Liver (tissue), 9 donors: Measurements from ENCODE around the gene APOA5. TPM values are rescaled to one million over a fixed set of nuclear protein-coding genes. Genes with fewer than 3 reads are reported as not detected.

Experiments
- DNase-seq: peaks from one replicate; pipeline ENCODE4 v3.0.0-alpha.2; 2017; ENCODE audit warnings: low spot score
- H3K27ac ChIP-seq, 2 donors: one replicate each; pipeline ENCODE4 v1.7.0; 2013; ENCODE audit warnings: inconsistent platforms in 2 of 2, low read length in 2 of 2, control low read depth in 1 of 2, low read depth in 1 of 2, mild to moderate bottlenecking in 1 of 2
- H3K27me3 ChIP-seq, 4 donors: one replicate each; pipeline versions ENCODE4 v1.6.1 to v1.7.0; 2013; ENCODE audit warnings: low read length in 3 of 4, inconsistent platforms in 1 of 4, mild to moderate bottlenecking in 1 of 4, moderate library complexity in 1 of 4; ENCODE audit not compliant: control insufficient read depth in 4 of 4, insufficient read depth in 4 of 4
- H3K36me3 ChIP-seq, 4 donors: one replicate each; pipeline versions ENCODE4 v1.6.1 to v1.7.0; 2013; ENCODE audit warnings: low read length in 3 of 4, mild to moderate bottlenecking in 3 of 4, low read depth in 1 of 4, moderate library complexity in 1 of 4; ENCODE audit not compliant: control insufficient read depth in 4 of 4, insufficient read depth in 3 of 4
- H3K4me1 ChIP-seq, 4 donors: one replicate each; pipeline versions ENCODE4 v1.6.1 to v1.7.0; 2013; ENCODE audit warnings: low read length in 3 of 4, mild to moderate bottlenecking in 3 of 4, moderate library complexity in 1 of 4; ENCODE audit not compliant: control insufficient read depth in 4 of 4, insufficient read depth in 4 of 4
- H3K4me3 ChIP-seq, 3 donors: one replicate each; pipeline versions ENCODE4 v1.6.1 to v1.7.0; 2013; ENCODE audit warnings: low read length in 3 of 3, control low read depth in 1 of 3, low read depth in 1 of 3, mild to moderate bottlenecking in 1 of 3
- H3K9ac ChIP-seq, 2 donors: one replicate each; pipeline ENCODE4 v1.7.0; 2013; ENCODE audit warnings: low read length in 2 of 2, mild to moderate bottlenecking in 2 of 2, moderate library complexity in 2 of 2, control low read depth in 1 of 2, low read depth in 1 of 2
- H3K9me3 ChIP-seq, 4 donors: one replicate each; pipeline versions ENCODE4 v1.6.1 to v1.7.0; 2013; ENCODE audit warnings: low read length in 3 of 4; ENCODE audit not compliant: control insufficient read depth in 4 of 4
- EGR1 ChIP-seq, 2 donors: IDR thresholded peaks; 2 replicates each; pipeline ENCODE4 v1.6.1; 2016 to 2018; ENCODE audit warnings: antibody characterized with exemption in 2 of 2, low read depth in 2 of 2
- FOXA1 ChIP-seq: IDR thresholded peaks from 2 replicates; pipeline ENCODE4 v1.6.1; 2016; ENCODE audit warnings: antibody characterized with exemption
- FOXA2 ChIP-seq: IDR thresholded peaks from 2 replicates; pipeline ENCODE4 v1.6.1; 2016; ENCODE audit warnings: antibody characterized with exemption
- GABPA ChIP-seq, 2 donors: IDR thresholded peaks in 1 of 2; conservative IDR thresholded peaks in 1 of 2; 2 replicates each; pipeline ENCODE4 v1.6.1; 2016; ENCODE audit warnings: antibody characterized with exemption in 2 of 2, mild to moderate bottlenecking in 1 of 2, moderate library complexity in 1 of 2
- HNF4A ChIP-seq, 2 donors: conservative IDR thresholded peaks; 2 replicates each; pipeline ENCODE4 v1.6.1; 2016; ENCODE audit warnings: antibody characterized with exemption in 2 of 2, mild to moderate bottlenecking in 2 of 2
- HNF4G ChIP-seq: IDR thresholded peaks from 2 replicates; pipeline ENCODE4 v1.6.1; 2016; ENCODE audit warnings: antibody characterized with exemption
- RAD21 ChIP-seq, 2 donors: IDR thresholded peaks; 2 replicates each; pipeline ENCODE4 v1.6.1; 2016; ENCODE audit warnings: antibody characterized with exemption in 2 of 2, mild to moderate bottlenecking in 2 of 2
- RXRA ChIP-seq, 2 donors: IDR thresholded peaks; 2 replicates each; pipeline ENCODE4 v1.6.1; 2017 to 2018; ENCODE audit warnings: antibody characterized with exemption in 2 of 2, mild to moderate bottlenecking in 1 of 2
- SP1 ChIP-seq: IDR thresholded peaks from 2 replicates; pipeline ENCODE4 v1.6.1; 2018; ENCODE audit warnings: antibody characterized with exemption, mild to moderate bottlenecking
- TAF1 ChIP-seq: conservative IDR thresholded peaks from 2 replicates; pipeline ENCODE4 v1.6.1; 2016; ENCODE audit warnings: antibody characterized with exemption, mild to moderate bottlenecking
- YY1 ChIP-seq: IDR thresholded peaks from 2 replicates; pipeline ENCODE4 v1.6.1; 2016; ENCODE audit warnings: antibody characterized with exemption, mild to moderate bottlenecking
- WGBS: extraction: QIAGEN DNeasy Blood & Tissue Kit; methylation state at CpG from one replicate; pipeline ENCODE4 v1.1.7; 2013; 5-methylcytosine and 5-hydroxymethylcytosine counted together
- polyA plus RNA-seq, 2 donors: library from polyadenylated mRNA; stranded (reverse) in 1 of 2; unstranded in 1 of 2; fragments of 200-250 nt in 1 of 2; fragments of >200 nt in 1 of 2; fragmentation: Nextera tagmentation in 1 of 2; extraction: Ambion mirVana in 1 of 2; gene quantifications; one replicate each; pipeline versions ENCODE4 v1.2.1 to v1.2.3, GENCODE V29; 2013 to 2015
- total RNA-seq, 2 donors: library from RNA; depleted of rRNA; stranded (reverse); fragments of >200 nt; gene quantifications; one replicate each; pipeline ENCODE4 v1.2.3, GENCODE V29; 2014
- TF ChIP-seq, protein P1 (sequence below): IDR thresholded peaks from 2 replicates; pipeline ENCODE4 v1.6.1; 2016; ENCODE audit warnings: antibody characterized with exemption
- TF ChIP-seq, protein P2 (sequence below): IDR thresholded peaks from 2 replicates; pipeline ENCODE4 v1.6.1; 2016; ENCODE audit warnings: antibody characterized with exemption, mild to moderate bottlenecking
- TF ChIP-seq, protein P3 (sequence below): IDR thresholded peaks from 2 replicates; pipeline ENCODE4 v1.6.1; 2016; ENCODE audit warnings: antibody characterized with exemption
- TF ChIP-seq, protein P4 (sequence below): fragments of 150-350 bp; IDR thresholded peaks from 2 replicates; pipeline ENCODE4 v1.5.1; 2017; ENCODE audit warnings: improper control_type of control experiment, low read depth, low read length; ENCODE audit not compliant: missing input control
- TF ChIP-seq, protein P5 (sequence below): IDR thresholded peaks from 2 replicates; pipeline ENCODE4 v1.6.1; 2016; ENCODE audit warnings: antibody characterized with exemption
- donor health status: healthy.
- donor health status: healthy.
- donor health status: healthy.
- donor health status: healthy.
- donor health status: healthy.

The APOA5 gene
- total and polyA plus RNA-seq, 4 donors, result 7.3 to 1,045 (median 739) TPM

DNA sequence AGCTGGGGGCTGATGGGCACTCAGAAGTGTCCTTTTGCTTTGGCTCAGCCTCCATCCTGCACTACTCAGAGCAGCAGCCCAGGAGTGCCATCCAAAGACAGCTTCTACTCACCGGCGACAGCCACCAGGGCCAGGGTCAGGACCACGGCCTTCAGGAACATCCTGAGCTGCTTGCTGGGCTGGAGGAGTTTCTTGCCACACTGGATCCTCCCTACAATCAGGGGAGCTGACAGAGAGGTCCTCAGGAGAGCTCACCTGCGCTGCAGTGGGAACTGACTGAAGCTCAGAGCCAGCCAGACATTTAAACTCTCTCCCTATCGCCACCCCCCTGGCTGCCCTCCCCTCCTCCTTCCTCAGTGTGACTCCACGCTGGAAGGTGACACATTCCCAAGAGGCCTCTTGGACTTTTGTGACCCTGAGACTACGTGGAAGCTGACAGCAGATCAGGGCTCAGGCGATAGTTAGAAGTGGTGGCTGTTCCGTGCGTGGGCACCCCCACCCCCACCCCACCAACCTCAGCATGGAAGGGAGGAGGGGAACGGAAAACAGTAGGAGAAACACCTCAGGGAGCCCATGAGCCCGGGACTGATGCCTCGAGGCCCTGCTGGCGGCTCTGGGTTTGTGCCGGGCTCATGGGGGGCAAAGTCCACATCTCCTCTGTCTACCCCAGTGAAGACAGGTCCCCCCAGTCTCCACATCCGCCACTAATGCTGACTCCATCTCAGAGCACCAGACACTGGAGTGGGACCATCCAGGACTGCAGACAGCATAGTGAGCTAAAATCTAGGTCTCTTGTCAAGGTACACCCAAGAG lies 31.6 kb upstream of the APOA5 start, which contains the start of gene APOA4:
TSS of gene APOA4 (minus strand) at position 274 of the 813 bp plus-strand sequence. CDS start at position 161, 113 bp downstream.
- no peak within 1 kb of the TSS for H3K9ac ChIP-seq
- H3K27ac ChIP-seq, result no peak within 1 kb of the TSS
- H3K9me3 ChIP-seq, result no peaks in the 10 kb centered on the region
- DNase-seq, result no peak
- peaks cover 20 to 35% (median 28%) of the 10 kb centered on the region in 4 donors for H3K4me1 ChIP-seq
- no peaks in the 10 kb centered on the region for H3K36me3 ChIP-seq
- no peak within 1 kb of the TSS for H3K4me3 ChIP-seq
- 79% methylated on average over 16 of the region's 16 CpGs for WGBS
- TF ChIP-seq EGR1 (IDR thresholded peaks at IDR 0.05; ENCODE audit: low read depth in 2 of 2), result no peak
- TF ChIP-seq HNF4A (conservative IDR thresholded peaks at IDR 0.05), result peak; percentile 11 to 53
- no peaks in the 10 kb centered on the region for H3K27me3 ChIP-seq

DNA sequence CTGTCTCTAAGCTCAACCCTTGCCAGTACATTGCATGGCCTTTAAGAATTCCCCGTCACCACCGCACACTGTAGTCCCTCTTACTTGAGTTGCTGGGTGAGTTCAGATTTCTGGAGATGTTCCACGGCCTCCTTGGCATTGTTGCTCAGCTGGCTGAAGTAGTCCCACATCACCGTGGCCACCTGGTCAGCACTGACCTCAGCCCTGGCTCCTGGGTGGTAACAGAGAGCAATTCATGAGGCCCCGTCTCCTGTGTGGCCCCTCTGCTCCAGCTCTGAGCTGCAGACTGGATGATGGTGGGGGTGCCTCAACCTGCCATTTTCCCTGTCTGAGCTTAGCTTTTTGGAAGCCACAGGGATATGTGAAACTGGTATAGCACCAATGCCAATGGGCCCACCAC lies 30.9 kb upstream of the APOA5 start:
- Histone ChIP-seq H3K27ac (no peak overlapping the region), H3K9ac (no peak overlapping the region), H3K36me3 (no peaks in the 10 kb centered on the region), H3K4me1 (peaks cover 15 to 28% (median 23%) of the 10 kb centered on the region in 4 donors), H3K27me3 (no peaks in the 10 kb centered on the region), H3K4me3 (no peak overlapping the region), H3K9me3 (no peaks in the 10 kb centered on the region)
- WGBS, result 66% methylated on average over 5 of the region's 5 CpGs
- TF ChIP-seq SP1, result no peak
- TF ChIP-seq FOXA2, result no peak
- TF ChIP-seq GABPA (IDR thresholded peaks at IDR 0.05 in 1 of 2, conservative IDR thresholded peaks at IDR 0.05 in 1 of 2), result no peak
- TF ChIP-seq TAF1, result no peak
- TF ChIP-seq, protein P1, sequence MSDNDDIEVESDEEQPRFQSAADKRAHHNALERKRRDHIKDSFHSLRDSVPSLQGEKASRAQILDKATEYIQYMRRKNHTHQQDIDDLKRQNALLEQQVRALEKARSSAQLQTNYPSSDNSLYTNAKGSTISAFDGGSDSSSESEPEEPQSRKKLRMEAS, result no peak
- no peak for TF ChIP-seq RAD21 (IDR thresholded peaks at IDR 0.05)
- no peak for TF ChIP-seq YY1
- no peak for TF ChIP-seq FOXA1
- TF ChIP-seq, protein P2, sequence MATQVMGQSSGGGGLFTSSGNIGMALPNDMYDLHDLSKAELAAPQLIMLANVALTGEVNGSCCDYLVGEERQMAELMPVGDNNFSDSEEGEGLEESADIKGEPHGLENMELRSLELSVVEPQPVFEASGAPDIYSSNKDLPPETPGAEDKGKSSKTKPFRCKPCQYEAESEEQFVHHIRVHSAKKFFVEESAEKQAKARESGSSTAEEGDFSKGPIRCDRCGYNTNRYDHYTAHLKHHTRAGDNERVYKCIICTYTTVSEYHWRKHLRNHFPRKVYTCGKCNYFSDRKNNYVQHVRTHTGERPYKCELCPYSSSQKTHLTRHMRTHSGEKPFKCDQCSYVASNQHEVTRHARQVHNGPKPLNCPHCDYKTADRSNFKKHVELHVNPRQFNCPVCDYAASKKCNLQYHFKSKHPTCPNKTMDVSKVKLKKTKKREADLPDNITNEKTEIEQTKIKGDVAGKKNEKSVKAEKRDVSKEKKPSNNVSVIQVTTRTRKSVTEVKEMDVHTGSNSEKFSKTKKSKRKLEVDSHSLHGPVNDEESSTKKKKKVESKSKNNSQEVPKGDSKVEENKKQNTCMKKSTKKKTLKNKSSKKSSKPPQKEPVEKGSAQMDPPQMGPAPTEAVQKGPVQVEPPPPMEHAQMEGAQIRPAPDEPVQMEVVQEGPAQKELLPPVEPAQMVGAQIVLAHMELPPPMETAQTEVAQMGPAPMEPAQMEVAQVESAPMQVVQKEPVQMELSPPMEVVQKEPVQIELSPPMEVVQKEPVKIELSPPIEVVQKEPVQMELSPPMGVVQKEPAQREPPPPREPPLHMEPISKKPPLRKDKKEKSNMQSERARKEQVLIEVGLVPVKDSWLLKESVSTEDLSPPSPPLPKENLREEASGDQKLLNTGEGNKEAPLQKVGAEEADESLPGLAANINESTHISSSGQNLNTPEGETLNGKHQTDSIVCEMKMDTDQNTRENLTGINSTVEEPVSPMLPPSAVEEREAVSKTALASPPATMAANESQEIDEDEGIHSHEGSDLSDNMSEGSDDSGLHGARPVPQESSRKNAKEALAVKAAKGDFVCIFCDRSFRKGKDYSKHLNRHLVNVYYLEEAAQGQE, result no peak
- TF ChIP-seq, protein P3, sequence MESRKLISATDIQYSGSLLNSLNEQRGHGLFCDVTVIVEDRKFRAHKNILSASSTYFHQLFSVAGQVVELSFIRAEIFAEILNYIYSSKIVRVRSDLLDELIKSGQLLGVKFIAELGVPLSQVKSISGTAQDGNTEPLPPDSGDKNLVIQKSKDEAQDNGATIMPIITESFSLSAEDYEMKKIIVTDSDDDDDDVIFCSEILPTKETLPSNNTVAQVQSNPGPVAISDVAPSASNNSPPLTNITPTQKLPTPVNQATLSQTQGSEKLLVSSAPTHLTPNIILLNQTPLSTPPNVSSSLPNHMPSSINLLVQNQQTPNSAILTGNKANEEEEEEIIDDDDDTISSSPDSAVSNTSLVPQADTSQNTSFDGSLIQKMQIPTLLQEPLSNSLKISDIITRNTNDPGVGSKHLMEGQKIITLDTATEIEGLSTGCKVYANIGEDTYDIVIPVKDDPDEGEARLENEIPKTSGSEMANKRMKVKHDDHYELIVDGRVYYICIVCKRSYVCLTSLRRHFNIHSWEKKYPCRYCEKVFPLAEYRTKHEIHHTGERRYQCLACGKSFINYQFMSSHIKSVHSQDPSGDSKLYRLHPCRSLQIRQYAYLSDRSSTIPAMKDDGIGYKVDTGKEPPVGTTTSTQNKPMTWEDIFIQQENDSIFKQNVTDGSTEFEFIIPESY, result no peak
- TF ChIP-seq HNF4G, result no peak
- TF ChIP-seq, protein P4, sequence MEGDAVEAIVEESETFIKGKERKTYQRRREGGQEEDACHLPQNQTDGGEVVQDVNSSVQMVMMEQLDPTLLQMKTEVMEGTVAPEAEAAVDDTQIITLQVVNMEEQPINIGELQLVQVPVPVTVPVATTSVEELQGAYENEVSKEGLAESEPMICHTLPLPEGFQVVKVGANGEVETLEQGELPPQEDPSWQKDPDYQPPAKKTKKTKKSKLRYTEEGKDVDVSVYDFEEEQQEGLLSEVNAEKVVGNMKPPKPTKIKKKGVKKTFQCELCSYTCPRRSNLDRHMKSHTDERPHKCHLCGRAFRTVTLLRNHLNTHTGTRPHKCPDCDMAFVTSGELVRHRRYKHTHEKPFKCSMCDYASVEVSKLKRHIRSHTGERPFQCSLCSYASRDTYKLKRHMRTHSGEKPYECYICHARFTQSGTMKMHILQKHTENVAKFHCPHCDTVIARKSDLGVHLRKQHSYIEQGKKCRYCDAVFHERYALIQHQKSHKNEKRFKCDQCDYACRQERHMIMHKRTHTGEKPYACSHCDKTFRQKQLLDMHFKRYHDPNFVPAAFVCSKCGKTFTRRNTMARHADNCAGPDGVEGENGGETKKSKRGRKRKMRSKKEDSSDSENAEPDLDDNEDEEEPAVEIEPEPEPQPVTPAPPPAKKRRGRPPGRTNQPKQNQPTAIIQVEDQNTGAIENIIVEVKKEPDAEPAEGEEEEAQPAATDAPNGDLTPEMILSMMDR, result no peak
- TF ChIP-seq EGR1 (IDR thresholded peaks at IDR 0.05; ENCODE audit: low read depth in 2 of 2), result no peak
- TF ChIP-seq RXRA (IDR thresholded peaks at IDR 0.05), result no peak
- no peak for TF ChIP-seq HNF4A (conservative IDR thresholded peaks at IDR 0.05)
- TF ChIP-seq, protein P5, sequence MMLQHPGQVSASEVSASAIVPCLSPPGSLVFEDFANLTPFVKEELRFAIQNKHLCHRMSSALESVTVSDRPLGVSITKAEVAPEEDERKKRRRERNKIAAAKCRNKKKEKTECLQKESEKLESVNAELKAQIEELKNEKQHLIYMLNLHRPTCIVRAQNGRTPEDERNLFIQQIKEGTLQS, result no peak
- DNase-seq, result no peak
